ENCODE results near the gene CNTLN. TPM values are rescaled to one million over a fixed set of nuclear protein-coding genes. Genes with fewer than 3 reads are reported as not detected.
A peak's percentile ranks its signal among the peaks of the same experiment; 100 is the strongest.

Gene CNTLN
- total and polyA plus RNA-seq, 2 of the 8 experiments (the other 6 are each of a cell fraction or from before 2014, with no cell fraction given): 4.8 to 10.8 TPM

DNA sequence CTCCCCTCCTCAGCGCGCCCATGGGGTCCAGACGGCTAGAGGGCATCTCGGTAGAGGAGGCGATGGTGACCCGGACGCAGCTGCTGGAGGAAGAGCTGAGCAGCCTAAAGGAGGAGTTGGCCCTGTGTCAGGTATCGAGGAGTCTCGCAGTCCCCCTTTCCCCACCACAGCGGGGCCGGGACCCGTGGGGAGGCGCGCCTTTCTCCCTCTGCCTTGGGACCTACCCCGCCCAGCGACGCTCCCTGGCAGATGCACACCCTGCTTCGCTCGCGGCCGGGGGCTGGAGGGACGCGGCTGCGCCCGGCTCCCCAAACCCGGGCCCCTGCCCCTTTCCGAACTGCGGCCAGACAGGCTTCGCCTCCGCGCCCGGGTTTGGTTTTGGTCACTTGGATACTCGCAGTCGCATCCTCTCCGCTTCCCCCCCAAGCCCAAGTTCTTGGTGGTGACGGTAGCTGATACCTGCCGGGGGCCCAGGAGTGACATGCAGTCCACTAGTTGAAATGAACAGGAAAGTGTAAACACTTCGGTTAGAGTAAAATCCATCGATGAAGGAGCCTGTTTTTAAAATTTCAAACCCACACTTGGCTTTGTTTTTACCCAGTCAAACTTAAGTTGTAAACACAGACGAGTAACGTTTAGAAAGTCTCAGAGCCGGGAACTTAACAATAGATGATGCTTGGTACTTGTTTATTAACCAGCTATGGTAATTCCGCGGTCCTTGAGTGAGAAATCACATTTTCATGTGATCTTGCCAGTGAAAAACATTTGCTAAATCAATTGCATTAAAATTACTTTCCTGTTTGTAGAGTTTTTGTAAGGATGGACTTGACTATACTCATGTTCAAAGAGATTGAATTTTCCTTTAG, 688 bp downstream of the CNTLN start (continued):
- TF ChIP-seq NANOG (IDR thresholded peaks at IDR 0.05; ENCODE audit: insufficient read depth, low read depth, low read length, poor library complexity, severe bottlenecking) (no peak), SP2 (IDR thresholded peaks at IDR 0.05; ENCODE audit: low read length) (no peak), POLR2AphosphoS5 (IDR thresholded peaks at IDR 0.05; ENCODE audit: low read depth, low read length) (peak; percentile 64), KDM1A (IDR thresholded peaks at IDR 0.05; ENCODE audit: borderline replicate concordance, low read length) (no peak), HDAC6 (IDR thresholded peaks at IDR 0.05; ENCODE audit: low read depth, low read length) (no peak), HDAC2 (IDR thresholded peaks at IDR 0.05; ENCODE audit: borderline replicate concordance in 1 of 2, low read depth in 2 of 2, low read length in 2 of 2) (no peak), TBP (IDR thresholded peaks at IDR 0.05; ENCODE audit: low read depth, low read length) (no peak; the same call in none of the 2 replicates), BACH1 (IDR thresholded peaks at IDR 0.05; ENCODE audit: low read length) (no peak), CEBPB (IDR thresholded peaks at IDR 0.05; ENCODE audit: low read depth, low read length) (no peak)
- TF ChIP-seq, protein P1, sequence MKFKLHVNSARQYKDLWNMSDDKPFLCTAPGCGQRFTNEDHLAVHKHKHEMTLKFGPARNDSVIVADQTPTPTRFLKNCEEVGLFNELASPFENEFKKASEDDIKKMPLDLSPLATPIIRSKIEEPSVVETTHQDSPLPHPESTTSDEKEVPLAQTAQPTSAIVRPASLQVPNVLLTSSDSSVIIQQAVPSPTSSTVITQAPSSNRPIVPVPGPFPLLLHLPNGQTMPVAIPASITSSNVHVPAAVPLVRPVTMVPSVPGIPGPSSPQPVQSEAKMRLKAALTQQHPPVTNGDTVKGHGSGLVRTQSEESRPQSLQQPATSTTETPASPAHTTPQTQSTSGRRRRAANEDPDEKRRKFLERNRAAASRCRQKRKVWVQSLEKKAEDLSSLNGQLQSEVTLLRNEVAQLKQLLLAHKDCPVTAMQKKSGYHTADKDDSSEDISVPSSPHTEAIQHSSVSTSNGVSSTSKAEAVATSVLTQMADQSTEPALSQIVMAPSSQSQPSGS (IDR thresholded peaks at IDR 0.05; ENCODE audit: low read length): no peak
